SHP77 treated with DMSO at 0.1 percent for 48 hours (cell line): Measurements from ENCODE around the gene USP6NL.

Source experiments
- DNase-seq: peaks from one replicate; lab custom pipeline; 2025; lab: John Stamatoyannopoulos, UW

Gene USP6NL

DNA sequence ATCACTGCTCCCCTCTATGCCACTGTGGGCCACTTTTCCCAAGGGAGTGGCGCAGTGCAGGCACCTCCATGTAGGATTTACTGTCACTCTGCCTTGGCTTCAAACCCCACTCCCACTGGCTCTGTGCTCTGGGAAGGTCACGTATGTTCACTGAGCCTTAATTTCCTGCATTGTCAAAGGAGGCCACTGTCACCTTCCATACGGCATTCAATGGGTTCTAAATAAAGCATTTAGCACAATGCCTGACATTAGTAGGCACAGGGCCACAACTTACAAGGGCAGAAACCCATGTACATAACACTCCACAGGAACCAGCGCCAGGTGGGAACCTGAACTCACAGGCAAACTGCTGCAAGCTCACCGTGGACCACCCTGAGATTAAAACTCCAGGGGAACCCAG is 196.4 kb downstream of the USP6NL start:
- DNase-seq: no peak

DNA sequence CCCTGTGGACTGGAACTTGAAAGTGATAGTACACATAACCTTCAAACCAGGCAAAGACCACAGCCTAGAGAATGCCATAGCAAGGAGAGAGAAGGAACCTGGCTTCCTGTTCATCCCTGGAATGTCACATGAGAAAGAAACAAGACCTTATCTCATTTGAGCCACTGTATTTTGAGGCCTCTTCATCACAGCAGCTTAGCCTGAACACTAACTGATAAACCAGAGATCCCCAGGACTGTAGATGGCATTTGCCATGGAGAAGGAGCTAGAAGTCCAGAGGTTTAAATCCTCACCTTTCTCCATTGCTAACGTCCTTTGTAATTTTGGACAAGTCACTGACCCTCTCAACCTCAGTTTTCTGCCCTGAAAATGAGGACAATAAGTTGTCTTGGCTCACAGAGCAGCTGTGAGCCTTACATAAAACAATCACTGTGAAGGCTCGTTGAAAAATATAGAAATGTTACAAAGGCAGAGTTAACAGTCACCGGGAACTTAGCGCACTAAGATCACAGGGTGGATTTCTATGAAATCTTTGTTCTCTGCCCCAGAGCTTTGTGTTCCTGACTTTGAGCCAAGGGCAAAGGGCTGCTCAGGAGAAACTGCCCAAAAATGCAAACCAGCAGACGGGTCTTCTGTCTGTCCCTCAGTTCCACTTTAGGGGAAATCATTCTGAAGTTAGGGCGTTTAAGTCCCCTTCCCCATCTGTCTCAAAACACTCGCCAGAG is 197.0 kb downstream of the USP6NL start:
- DNase-seq: no peak

DNA sequence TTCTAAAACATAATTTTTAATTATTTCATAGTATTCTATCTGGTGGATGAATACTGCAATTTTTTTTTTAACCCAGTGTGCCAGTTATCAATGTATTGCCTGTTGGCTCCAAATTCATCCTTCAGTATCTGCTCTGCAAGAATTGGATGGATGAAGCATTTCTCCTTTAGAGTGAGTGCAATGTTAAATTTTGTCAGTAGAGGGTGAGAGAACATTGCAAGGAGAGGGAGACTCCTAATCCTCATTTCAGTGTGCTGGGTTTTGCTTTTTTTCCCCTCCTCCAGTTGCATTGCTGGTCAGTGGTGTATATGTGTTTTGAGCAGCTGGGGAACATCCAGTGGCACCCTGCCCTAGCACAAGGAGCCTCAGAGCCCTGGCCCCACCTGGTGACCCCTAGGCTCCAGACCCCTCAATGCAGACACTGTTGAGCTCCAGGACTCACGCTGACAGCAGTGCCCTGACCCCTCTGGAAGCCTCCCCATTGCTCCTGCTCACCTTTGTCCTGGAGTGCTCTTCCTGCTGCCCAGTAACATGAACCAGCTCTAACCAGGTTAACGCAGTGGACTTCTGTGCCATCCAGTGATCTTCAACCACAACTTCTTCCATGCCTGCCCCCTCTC is 199.4 kb downstream of the USP6NL start:
- no peak for DNase-seq

- no peak for DNase-seq
These were observed 202.1 kb downstream of the USP6NL start for GRCh38 chr10:11409357-11409756.

GRCh38 chr10:11407939-11408338 is 203.5 kb downstream of the USP6NL start:
- DNase-seq: no peak

- no peak for DNase-seq
These were observed 204.7 kb downstream of the USP6NL start for GRCh38 chr10:11406746-11407145.

DNA sequence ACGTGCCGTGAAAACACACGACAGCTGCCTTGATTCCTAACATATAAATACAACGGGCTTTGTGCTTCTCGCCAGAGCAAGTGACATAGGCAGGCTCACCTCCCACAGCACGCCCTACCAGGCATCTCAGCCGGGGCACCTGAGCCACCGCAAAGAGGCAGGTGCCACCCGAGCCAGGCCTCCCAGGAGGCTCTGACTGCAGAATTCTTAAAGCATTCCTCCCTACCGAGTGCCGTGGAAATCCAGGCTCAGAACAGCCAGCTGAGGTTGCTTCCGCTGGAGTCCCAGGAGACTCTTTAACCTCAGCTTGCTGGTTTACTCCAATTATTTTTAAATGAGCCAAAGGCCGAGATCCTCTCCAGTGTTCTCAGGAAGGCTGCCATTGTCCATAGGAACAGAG is 206.5 kb downstream of the USP6NL start:
- DNase-seq: no peak
